ENCODE results near the gene ZNF639.

ZNF639 gene

GRCh38 chr3:179321668-179322285, 1.1 kb upstream of the ZNF639 start:
- DNase-seq: no peak

- peak; percentile 24 to 45 (median 33) for DNase-seq
Measured at GRCh38 chr3:179323197-179324110, 623 bp downstream of the ZNF639 start.

DNA sequence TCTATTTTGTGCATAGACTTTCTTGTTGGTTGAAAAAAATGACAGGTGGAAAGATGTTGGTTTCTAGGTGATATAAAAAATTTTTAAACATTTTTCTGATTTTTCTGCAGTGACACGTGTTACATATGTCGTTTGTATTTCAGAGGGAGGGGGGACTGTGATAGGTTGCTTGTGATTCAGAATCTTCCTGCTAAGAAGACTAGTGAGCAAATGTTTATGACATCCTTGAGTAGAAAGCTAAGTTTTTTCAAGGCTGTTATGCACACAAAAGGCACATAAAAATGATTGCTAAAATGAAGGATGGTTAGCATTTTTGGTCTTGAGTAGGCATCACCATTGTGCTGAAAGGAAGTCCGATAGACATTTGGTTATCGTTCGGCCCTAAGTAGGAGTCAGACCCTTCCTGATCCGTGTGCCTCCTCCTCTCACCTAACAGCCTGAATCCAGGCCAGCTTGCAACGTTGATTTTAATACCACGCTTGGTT, 1.5 kb downstream of the ZNF639 start:
- no peak for DNase-seq

- DNase-seq: no peak
Measured at GRCh38 chr3:179330438-179330837, 7.6 kb downstream of the ZNF639 start.

DNA sequence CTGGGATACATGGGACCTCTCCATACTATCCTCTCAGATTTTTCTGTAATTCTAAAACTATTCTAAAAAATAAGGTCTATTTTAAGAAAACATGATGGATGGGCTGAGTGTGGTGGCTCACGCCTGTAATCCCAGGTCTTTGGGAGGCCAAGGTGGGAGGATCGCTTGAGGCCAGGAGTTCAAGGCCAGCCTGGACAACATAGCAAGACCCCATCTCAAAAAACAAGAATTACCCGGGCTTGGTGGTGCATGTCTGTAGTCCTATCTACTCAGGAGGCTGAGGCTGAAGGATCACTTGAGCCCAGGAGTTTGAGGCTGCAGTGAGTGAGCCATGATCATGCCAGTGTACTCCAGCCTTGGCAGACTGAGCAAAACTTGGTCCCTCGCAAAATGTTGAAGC, 9.4 kb downstream of the ZNF639 start:
- no peak for DNase-seq

- no peak for DNase-seq
Measured at GRCh38 chr3:179333084-179333483, 10.3 kb downstream of the ZNF639 start.

- no peak for DNase-seq
Measured at GRCh38 chr3:179336345-179336929, 13.6 kb downstream of the ZNF639 start.

DNA sequence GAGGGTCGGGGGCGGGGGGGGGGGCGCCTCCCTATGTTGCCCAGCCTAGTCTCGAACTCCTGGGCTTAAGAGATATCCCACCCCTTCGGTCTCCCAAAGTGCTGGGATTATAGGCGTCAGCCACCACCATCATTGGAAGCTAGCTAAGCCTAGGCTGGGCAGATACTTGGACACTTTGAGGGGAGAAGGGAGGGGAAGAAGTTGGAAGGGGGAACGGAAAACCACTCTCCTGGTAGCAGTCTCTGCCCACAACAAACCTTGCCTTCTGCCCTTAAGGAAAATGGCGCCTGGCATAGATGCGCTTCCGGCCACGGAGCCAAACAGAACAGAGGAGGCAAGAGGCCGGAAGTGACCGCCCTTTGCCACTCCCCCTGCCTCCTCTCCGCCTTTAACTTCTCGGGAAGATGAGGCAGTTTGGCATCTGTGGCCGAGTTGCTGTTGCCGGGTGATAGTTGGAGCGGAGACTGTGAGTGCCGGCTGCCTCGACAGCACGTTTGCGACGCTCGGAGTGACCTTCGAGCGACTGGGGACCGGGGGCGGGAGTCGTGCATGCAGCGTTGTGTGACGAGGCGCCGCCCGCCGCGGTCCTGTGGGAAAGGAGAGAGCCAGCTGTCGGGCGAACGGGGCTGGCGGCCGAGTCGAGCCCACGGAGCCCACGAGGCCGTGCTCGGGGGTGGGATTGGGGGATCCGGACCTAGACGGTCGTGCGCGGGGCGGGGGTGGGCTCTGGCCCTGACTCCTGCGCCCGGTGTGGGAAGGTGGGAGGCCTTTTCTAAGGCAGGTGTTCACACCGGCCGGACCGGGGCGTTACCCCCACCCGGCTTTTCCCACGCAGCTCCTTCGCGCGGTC, 24.7 kb downstream of the ZNF639 start, which contains the start of gene MFN1:
Gene MFN1, plus strand, starts transcription at position 365 of the 850 bp plus-strand sequence. CDS start 1,143 bp downstream, outside the sequence.
- peak; percentile 66 to 76 (median 73) for DNase-seq

- no peak for DNase-seq
Measured at GRCh38 chr3:179348325-179349013, 25.6 kb downstream of the ZNF639 start.

- no peak for DNase-seq
Measured at GRCh38 chr3:179355996-179356395, 33.2 kb downstream of the ZNF639 start.

GRCh38 chr3:179363332-179363731, 40.5 kb downstream of the ZNF639 start:
- no peak for DNase-seq

- DNase-seq: no peak
Measured at GRCh38 chr3:179369621-179370020, 46.8 kb downstream of the ZNF639 start.

GRCh38 chr3:179373938-179374337, 51.1 kb downstream of the ZNF639 start:
- DNase-seq: no peak

- DNase-seq: no peak
Measured at GRCh38 chr3:179375091-179375999, 52.5 kb downstream of the ZNF639 start.

DNA sequence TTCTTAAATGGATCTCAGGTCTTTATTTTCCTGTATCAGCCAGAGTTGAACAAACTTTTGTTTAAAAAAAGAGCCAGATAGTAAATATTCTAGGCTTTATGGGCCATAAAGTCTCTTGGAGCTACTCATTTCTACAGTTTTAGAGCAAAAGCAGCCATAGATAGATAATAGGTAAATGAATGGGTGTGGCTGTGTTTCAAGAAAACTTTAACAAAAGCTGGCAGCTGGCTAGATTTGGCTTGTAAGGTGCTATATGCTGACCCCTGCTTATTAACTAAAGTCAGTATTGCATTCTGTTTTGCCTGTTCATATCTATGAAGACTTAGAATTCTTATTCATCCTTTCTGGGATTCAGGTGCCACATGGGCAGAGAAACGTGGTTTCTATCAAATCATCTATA, 53.6 kb downstream of the ZNF639 start:
- DNase-seq: no peak
